T-cell (primary cell): Measurements from ENCODE around the gene DBT. TPM values are rescaled to one million over a fixed set of nuclear protein-coding genes. Genes with fewer than 3 reads are reported as not detected.

Experiments
- ATAC-seq, 4 experiments: fragments of 200-7000 bp in 3 of 4; fragments of 150-1000 bp in 1 of 4; cut with Tn5 transposase; replicated peaks in 1 of 4; 1 replicate in 3 of 4; 2 replicates in 1 of 4; pipeline ENCODE4 v1.10.0; 2021; ENCODE audit warnings: moderate library complexity in 3 of 4, mild to moderate bottlenecking in 2 of 4, moderate number of reproducible peaks in 1 of 4
- CTCF ChIA-PET, 2 donors: fragments of 300-600 bp; sonication (Branson Sonifier 250); formaldehyde crosslinking; loops; one replicate each; lab custom pipeline; 2022; ENCODE audit warnings: antibody characterized with exemption in 2 of 2; lab: Charles Lee
- POLR2A ChIA-PET, 2 donors: fragments of 300-600 bp; sonication (Branson Sonifier 250); formaldehyde crosslinking; loops; one replicate each; lab custom pipeline; 2022; ENCODE audit warnings: antibody characterized with exemption in 2 of 2; lab: Charles Lee
- DNase-seq, 35 experiments: peaks; one replicate each; pipeline versions ENCODE4 v3.0.0 to v3.0.0-alpha.2; 2013 to 2023
- H3K27ac ChIP-seq: one replicate; pipeline ENCODE4 v1.5.1; 2013; ENCODE audit warnings: low read length
- H3K27me3 ChIP-seq, 2 experiments: replicated peaks in 1 of 2; 1 replicate in 1 of 2; 2 replicates in 1 of 2; pipeline versions ENCODE4 v1.6.1 to v1.7.0; 2013; ENCODE audit warnings: low read length in 1 of 2, mixed read lengths in 1 of 2; ENCODE audit not compliant: control insufficient read depth in 2 of 2, insufficient read depth in 2 of 2; ENCODE audit errors: extremely low read depth in 1 of 2
- H3K36me3 ChIP-seq, 2 donors: 1 replicate in 1 of 2; 2 replicates in 1 of 2; pipeline versions ENCODE4 v1.6.1 to v1.7.0; 2013; ENCODE audit warnings: low read length in 1 of 2; ENCODE audit not compliant: control insufficient read depth in 2 of 2, insufficient read depth in 1 of 2; ENCODE audit errors: extremely low read depth in 1 of 2
- H3K4me1 ChIP-seq, 2 experiments: 1 replicate in 1 of 2; 2 replicates in 1 of 2; pipeline versions ENCODE4 v1.6.1 to v1.7.0; 2013; ENCODE audit warnings: low read length in 2 of 2, mixed read lengths in 1 of 2; ENCODE audit not compliant: insufficient read depth in 2 of 2, control insufficient read depth in 1 of 2; ENCODE audit errors: extremely low read depth in 1 of 2
- H3K4me3 ChIP-seq, 2 donors: 1 replicate in 1 of 2; 2 replicates in 1 of 2; pipeline versions ENCODE4 v1.5.1 to v1.7.0; 2013; ENCODE audit warnings: mild to moderate bottlenecking in 2 of 2, low read length in 1 of 2, moderate library complexity in 1 of 2; ENCODE audit not compliant: control insufficient read depth in 1 of 2; ENCODE audit errors: extremely low read depth in 1 of 2
- H3K9me3 ChIP-seq: 2 replicates; pipeline ENCODE4 v1.7.0; 2013
- H3K27ac Mint-ChIP-seq, 2 donors: one replicate each; pipeline ENCODE4 v1.8.0; 2020 to 2021; ENCODE audit warnings: mild to moderate bottlenecking in 2 of 2, mixed read lengths in 2 of 2
- H3K27me3 Mint-ChIP-seq, 2 donors: one replicate each; pipeline ENCODE4 v1.8.0; 2021 to 2022; ENCODE audit warnings: mixed read lengths in 2 of 2
- H3K36me3 Mint-ChIP-seq: one replicate; pipeline ENCODE4 v1.8.0; 2021; ENCODE audit warnings: mixed read lengths
- H3K4me1 Mint-ChIP-seq, 3 donors: one replicate each; pipeline ENCODE4 v1.8.0; 2020 to 2022; ENCODE audit warnings: mixed read lengths in 3 of 3, mild to moderate bottlenecking in 1 of 3
- H3K4me3 Mint-ChIP-seq, 3 donors: one replicate each; pipeline ENCODE4 v1.8.0; 2020 to 2022; ENCODE audit warnings: mild to moderate bottlenecking in 3 of 3, mixed read lengths in 3 of 3, moderate library complexity in 3 of 3
- H3K9me3 Mint-ChIP-seq, 3 donors: one replicate each; pipeline ENCODE4 v1.8.0; 2020 to 2022; ENCODE audit warnings: mixed read lengths in 3 of 3
- WGBS: methylation state at CpG from one replicate; pipeline ENCODE4 v1.1.5; 2013; ENCODE audit warnings: missing lambda C conversion rate; ENCODE audit not compliant: insufficient coverage; 5-methylcytosine and 5-hydroxymethylcytosine counted together
- total RNA-seq, 35 experiments: library from RNA in 6 of 35; stranded (reverse) in 6 of 35; fragments of 120-200 nt in 1 of 35; gene quantifications; one replicate each; pipeline versions ENCODE4 v1.2.1 to v1.2.4 and lab custom pipeline; 2013 to 2026

DBT gene
- total RNA-seq, 5 donors from 2014 or later (not counting 1 experiment from before 2014, with no cell fraction given): 10.9 to 13.3 (median 12.3) TPM

DNA sequence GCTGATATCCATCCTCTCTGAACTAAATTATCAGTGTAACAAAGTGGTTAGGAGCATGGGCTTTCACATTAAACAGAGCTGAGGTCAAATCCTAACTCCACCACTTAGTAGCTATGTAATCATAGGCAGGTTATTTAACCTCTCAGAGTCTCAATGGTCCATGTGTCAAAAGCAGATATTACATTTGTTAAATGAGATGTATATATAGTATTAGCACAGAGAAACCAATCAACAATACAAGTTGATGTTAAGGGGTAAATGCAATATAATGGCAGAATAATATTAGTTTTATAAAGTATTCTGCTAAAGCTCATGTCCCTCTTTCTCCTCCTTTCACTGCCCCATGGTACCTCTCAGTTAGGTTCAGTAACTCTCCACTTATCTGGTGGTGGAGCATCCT lies 27.2 kb downstream of the DBT start:
- POLR2A ChIA-PET: interaction anchor here (0.6 kb wide), 2 partner anchors 17 to 1251 kb away, joined by 3 to 8 read pairs; no protein-coding TSS in a partner anchor
- Histone ChIP-seq H3K27me3 (no peaks in the 10 kb centered on the region), H3K4me1 (no peaks in the 10 kb centered on the region), H3K4me3 (no peak overlapping the region), H3K9me3 (no peaks in the 10 kb centered on the region), H3K27ac (no peak overlapping the region), H3K36me3 (peaks cover 0 to 20% of the 10 kb centered on the region in 2 donors)
- no peaks in the 10 kb centered on the region for H3K9me3 Mint-ChIP-seq
- H3K36me3 Mint-ChIP-seq: peaks cover 30% of the 10 kb centered on the region
- ATAC-seq: no peak
- no peak overlapping the region for H3K4me3 Mint-ChIP-seq
- no peaks in the 10 kb centered on the region for H3K27me3 Mint-ChIP-seq
- H3K4me1 Mint-ChIP-seq: peaks cover 9 to 12% (median 11%) of the 10 kb centered on the region in 3 donors
- CTCF ChIA-PET: interaction anchor here (0.6 to 1.0 kb wide), 4 partner anchors 12 to 929 kb away, joined by 3 to 4 read pairs (median 4); no protein-coding TSS in a partner anchor
- DNase-seq: no peak
- H3K27ac Mint-ChIP-seq: no peak overlapping the region

DNA sequence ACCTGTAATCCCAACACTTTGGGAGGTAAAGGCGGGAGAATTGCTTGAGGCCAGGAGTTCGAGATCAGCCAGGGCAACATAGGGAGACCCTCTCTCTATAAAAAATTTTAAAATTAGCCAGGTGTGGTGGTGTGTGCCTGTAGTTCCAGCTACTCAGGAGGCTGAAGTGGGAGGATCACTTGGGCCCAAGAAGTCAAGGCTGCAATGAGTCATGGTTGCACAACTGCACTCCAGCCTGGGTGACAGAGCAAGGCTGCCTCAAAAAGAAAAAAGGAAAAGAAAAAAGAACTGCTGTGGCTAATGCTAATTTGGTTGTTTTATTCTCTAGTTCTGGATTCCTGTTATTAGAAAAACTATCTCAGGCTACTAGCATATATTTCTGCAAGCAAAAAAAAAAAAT lies 29.8 kb downstream of the DBT start:
- no peaks in the 10 kb centered on the region for H3K9me3 ChIP-seq
- H3K27ac ChIP-seq: no peak overlapping the region
- no peaks in the 10 kb centered on the region for H3K4me1 ChIP-seq
- H3K36me3 ChIP-seq: peaks cover 0 to 21% of the 10 kb centered on the region in 2 donors
- Mint-ChIP-seq H3K36me3 (peaks cover 35% of the 10 kb centered on the region), H3K4me3 (no peak overlapping the region), H3K27me3 (no peaks in the 10 kb centered on the region), H3K4me1 (peaks cover 9 to 12% (median 11%) of the 10 kb centered on the region in 3 donors), H3K9me3 (no peaks in the 10 kb centered on the region), H3K27ac (no peak overlapping the region)
- no CpG with 5 or more reads among the region's 2 CpGs for WGBS
- ChIA-PET CTCF (no interaction called here), POLR2A (interaction anchor here in 1 of 2 donors (0.8 kb wide), 1 partner anchor 30 kb away, joined by 3 read pairs; no protein-coding TSS in a partner anchor)
- H3K4me3 ChIP-seq: no peak overlapping the region
- H3K27me3 ChIP-seq: no peaks in the 10 kb centered on the region
- DNase-seq (no peak), ATAC-seq (no peak)

- peaks cover 9 to 12% (median 11%) of the 10 kb centered on the region in 3 donors for H3K4me1 Mint-ChIP-seq
- peak in 3 of 35 experiments; percentile 2 to 5 (median 4) for DNase-seq
- peaks cover 0 to 25% of the 10 kb centered on the region in 2 donors for H3K36me3 ChIP-seq
- H3K9me3 ChIP-seq: no peaks in the 10 kb centered on the region
- 33% methylated on average over 1 of the region's 6 CpGs for WGBS
- ATAC-seq: no peak
- no peak overlapping the region for H3K27ac ChIP-seq
- H3K27ac Mint-ChIP-seq: no peak overlapping the region
- peaks cover 38% of the 10 kb centered on the region for H3K36me3 Mint-ChIP-seq
- H3K27me3 Mint-ChIP-seq: no peaks in the 10 kb centered on the region
- no peak overlapping the region for H3K4me3 ChIP-seq
- CTCF ChIA-PET: interaction anchor here in 1 of 2 donors (0.5 kb wide), 1 partner anchor 168 kb away, joined by 5 read pairs; no protein-coding TSS in a partner anchor
- H3K4me1 ChIP-seq: no peaks in the 10 kb centered on the region
- no peaks in the 10 kb centered on the region for H3K27me3 ChIP-seq
- no peaks in the 10 kb centered on the region for H3K9me3 Mint-ChIP-seq
- POLR2A ChIA-PET: interaction anchor here (0.6 to 0.8 kb wide), 2 partner anchors 30 to 177 kb away, joined by 3 to 5 read pairs; no protein-coding TSS in a partner anchor
- no peak overlapping the region for H3K4me3 Mint-ChIP-seq
Observed at GRCh38 chr1:100219457-100219856, 30.2 kb downstream of the DBT start.

GRCh38 chr1:100217834-100218233 lies 31.8 kb downstream of the DBT start:
- no peak for ATAC-seq
- Mint-ChIP-seq H3K4me1 (peaks cover 9 to 12% (median 11%) of the 10 kb centered on the region in 3 donors), H3K4me3 (no peak overlapping the region), H3K9me3 (no peaks in the 10 kb centered on the region), H3K27ac (no peak overlapping the region), H3K27me3 (no peaks in the 10 kb centered on the region), H3K36me3 (peaks cover 44% of the 10 kb centered on the region)
- Histone ChIP-seq H3K4me3 (no peak overlapping the region), H3K4me1 (no peaks in the 10 kb centered on the region), H3K27me3 (no peaks in the 10 kb centered on the region), H3K27ac (no peak overlapping the region), H3K9me3 (no peaks in the 10 kb centered on the region), H3K36me3 (peaks cover 0 to 39% of the 10 kb centered on the region in 2 donors)
- ChIA-PET POLR2A (interaction anchor here in 1 of 2 donors (0.6 to 0.7 kb wide), 2 partner anchors 44 to 228 kb away, joined by 3 to 5 read pairs; no protein-coding TSS in a partner anchor), CTCF (no interaction called here)
- WGBS: 100% methylated on average over 1 of the region's 2 CpGs
- no peak for DNase-seq

- no peak overlapping the region for H3K27ac Mint-ChIP-seq
- ChIA-PET CTCF (no interaction called here), POLR2A (no interaction called here)
- no peaks in the 10 kb centered on the region for H3K9me3 Mint-ChIP-seq
- no peaks in the 10 kb centered on the region for H3K4me1 ChIP-seq
- no CpG with 5 or more reads among the region's 1 CpG for WGBS
- H3K27me3 ChIP-seq: no peaks in the 10 kb centered on the region
- no peak overlapping the region for H3K27ac ChIP-seq
- DNase-seq (no peak), ATAC-seq (no peak)
- H3K9me3 ChIP-seq: no peaks in the 10 kb centered on the region
- H3K4me3 ChIP-seq: no peak overlapping the region
- no peak overlapping the region for H3K4me3 Mint-ChIP-seq
- peaks cover 6 to 8% (median 7%) of the 10 kb centered on the region in 3 donors for H3K4me1 Mint-ChIP-seq
- H3K36me3 ChIP-seq: peaks cover 0 to 57% of the 10 kb centered on the region in 2 donors
- H3K27me3 Mint-ChIP-seq: no peaks in the 10 kb centered on the region
- peaks cover 51% of the 10 kb centered on the region for H3K36me3 Mint-ChIP-seq
Observed at GRCh38 chr1:100215101-100215500, 34.5 kb downstream of the DBT start.

GRCh38 chr1:100213141-100213540 lies 36.5 kb downstream of the DBT start:
- Mint-ChIP-seq H3K4me3 (no peak overlapping the region), H3K9me3 (no peaks in the 10 kb centered on the region), H3K27ac (no peak overlapping the region), H3K27me3 (no peaks in the 10 kb centered on the region), H3K36me3 (peaks cover 45% of the 10 kb centered on the region), H3K4me1 (no peaks in the 10 kb centered on the region)
- Histone ChIP-seq H3K9me3 (no peaks in the 10 kb centered on the region), H3K36me3 (peaks cover 0 to 64% of the 10 kb centered on the region in 2 donors), H3K4me3 (no peak overlapping the region), H3K27ac (no peak overlapping the region), H3K27me3 (no peaks in the 10 kb centered on the region), H3K4me1 (no peaks in the 10 kb centered on the region)
- ATAC-seq (no peak), DNase-seq (no peak)
- ChIA-PET CTCF (interaction anchor here (0.7 kb wide), 2 partner anchors 247 to 1175 kb away, joined by 3 to 6 read pairs; no protein-coding TSS in a partner anchor), POLR2A (no interaction called here)
- WGBS: over 99% methylated on average over 25 of the region's 37 CpGs
